Neural progenitor cell (in vitro differentiated cells): Measurements from ENCODE around the gene SLC5A6.

ENCODE experiments used
- EZH2 ChIP-seq: fragments of 200-600 bp; sonication (generic); IDR thresholded peaks from 2 replicates; pipeline ENCODE4 v1.6.1; 2017; ENCODE audit warnings: antibody characterized with exemption, mild to moderate bottlenecking, moderate library complexity
- TF ChIP-seq, protein P1 (sequence below): fragments of 200-600 bp; sonication (generic); IDR thresholded peaks from 2 replicates; pipeline ENCODE4 v1.5.1; 2017; ENCODE audit warnings: antibody characterized with exemption, mild to moderate bottlenecking

DNA sequence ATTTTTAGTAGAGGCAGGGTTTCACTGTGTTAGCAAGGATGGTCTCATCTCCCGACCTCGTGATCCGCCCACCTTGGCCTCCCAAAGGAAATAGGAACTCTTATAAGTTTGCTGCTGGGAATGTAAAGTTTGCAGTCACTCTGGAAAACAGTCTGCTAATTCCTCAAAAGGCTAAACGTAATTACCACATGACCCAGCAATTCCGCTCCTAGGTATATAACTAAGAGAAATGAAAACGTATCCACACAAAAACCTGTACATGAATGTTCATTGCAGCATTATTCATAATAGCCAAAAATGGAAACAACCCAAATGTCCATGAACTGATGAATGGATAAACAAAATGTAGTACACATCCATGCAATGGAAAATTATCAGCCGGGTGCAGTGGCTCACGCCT lies 22.1 kb downstream of the SLC5A6 start:
- TF ChIP-seq, protein P1, sequence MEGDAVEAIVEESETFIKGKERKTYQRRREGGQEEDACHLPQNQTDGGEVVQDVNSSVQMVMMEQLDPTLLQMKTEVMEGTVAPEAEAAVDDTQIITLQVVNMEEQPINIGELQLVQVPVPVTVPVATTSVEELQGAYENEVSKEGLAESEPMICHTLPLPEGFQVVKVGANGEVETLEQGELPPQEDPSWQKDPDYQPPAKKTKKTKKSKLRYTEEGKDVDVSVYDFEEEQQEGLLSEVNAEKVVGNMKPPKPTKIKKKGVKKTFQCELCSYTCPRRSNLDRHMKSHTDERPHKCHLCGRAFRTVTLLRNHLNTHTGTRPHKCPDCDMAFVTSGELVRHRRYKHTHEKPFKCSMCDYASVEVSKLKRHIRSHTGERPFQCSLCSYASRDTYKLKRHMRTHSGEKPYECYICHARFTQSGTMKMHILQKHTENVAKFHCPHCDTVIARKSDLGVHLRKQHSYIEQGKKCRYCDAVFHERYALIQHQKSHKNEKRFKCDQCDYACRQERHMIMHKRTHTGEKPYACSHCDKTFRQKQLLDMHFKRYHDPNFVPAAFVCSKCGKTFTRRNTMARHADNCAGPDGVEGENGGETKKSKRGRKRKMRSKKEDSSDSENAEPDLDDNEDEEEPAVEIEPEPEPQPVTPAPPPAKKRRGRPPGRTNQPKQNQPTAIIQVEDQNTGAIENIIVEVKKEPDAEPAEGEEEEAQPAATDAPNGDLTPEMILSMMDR, result no peak
- TF ChIP-seq EZH2, result no peak
